Measurements from ENCODE around the gene GCNT4.
A peak's percentile ranks its signal among the peaks of the same experiment; 100 is the strongest.

Gene GCNT4

DNA sequence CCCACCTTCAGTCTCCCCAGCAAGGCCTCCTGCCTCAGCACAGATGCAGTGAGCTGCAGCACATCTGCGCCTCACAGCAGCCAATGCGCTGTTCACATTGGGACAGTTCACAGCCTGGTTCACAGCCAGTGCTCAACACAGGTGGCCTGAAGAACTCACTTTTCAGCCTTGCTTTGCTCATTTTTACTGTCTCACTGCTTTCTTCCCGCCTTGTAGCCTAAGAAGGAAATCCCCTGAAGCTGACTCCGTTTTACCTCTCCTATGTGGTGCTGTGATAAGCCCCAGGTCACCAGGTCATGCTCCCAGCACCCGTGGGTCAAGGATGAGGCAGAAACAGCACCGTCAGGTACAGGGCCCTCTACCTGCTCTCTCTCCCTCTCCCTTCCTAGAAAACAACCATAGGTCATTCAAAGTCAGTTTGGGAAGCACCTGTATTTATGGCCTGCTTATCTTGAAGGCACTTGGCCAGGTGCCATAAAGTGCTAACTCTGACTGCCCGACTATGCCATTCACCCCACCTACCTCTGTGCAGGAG lies 1.1 kb downstream of the GCNT4 start:
- no peak for DNase-seq (ENCODE audit: low read depth)

DNA sequence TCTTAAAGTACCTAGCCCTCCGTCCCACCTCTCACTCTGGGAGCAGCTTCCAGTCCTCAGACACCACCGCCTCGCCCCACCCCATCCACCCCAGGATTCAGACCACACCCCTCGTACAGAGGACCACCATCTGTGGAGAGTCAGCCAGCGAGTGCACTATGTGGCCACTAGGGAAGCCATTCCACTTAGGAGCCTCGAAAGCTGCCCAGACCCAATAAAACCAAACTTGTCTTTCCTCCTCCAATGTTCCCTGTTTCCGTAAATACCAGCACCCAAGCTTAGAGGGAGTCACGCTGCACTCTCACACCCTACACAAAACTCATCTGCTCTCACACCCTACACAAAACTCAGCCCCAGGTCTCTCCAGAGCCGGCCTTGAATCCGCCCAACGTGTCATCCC lies 1.9 kb downstream of the GCNT4 start:
- DNase-seq (ENCODE audit: low read depth): no peak

DNA sequence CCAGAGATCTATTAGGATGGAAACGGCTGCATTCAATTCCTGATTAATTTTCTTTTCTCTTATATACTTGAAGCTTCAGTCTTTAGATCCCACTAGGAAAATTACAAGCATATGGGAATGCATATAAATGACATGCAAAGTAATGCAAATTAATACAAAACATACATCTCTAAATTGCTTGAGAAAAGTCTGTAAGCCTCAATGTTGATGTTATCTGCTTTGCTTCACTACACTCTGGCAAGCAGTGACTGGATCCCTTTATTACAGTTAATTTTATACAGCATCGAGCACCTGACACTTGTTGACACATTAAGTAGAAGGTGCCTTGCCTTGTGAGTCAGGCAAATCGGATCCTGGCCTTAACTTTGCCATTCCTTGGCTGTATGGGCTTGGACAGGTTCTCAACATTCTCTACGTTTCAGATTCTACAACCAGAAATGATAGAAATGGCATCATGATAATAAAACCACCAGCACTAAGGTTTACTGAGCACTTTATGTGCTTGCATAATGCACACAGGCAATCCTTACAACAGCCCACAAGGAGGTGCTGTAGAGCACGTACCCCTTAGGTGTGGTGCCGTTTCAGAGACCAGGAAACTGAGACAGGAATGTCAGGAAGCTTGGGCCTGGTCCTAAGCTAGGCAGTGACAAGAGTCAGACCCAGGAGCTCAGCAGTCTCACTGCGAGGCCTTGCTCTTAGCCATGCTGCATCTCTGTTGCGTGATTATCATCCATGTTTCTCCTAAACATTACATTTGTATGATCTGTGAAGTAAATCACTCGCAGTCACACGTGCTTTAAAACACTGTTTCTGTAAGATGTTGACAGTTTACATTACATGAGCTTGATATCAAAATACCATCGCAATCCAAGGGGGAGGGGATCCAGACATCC lies 2.7 kb downstream of the GCNT4 start:
- peak; percentile 27 for DNase-seq (ENCODE audit: low read depth)

DNA sequence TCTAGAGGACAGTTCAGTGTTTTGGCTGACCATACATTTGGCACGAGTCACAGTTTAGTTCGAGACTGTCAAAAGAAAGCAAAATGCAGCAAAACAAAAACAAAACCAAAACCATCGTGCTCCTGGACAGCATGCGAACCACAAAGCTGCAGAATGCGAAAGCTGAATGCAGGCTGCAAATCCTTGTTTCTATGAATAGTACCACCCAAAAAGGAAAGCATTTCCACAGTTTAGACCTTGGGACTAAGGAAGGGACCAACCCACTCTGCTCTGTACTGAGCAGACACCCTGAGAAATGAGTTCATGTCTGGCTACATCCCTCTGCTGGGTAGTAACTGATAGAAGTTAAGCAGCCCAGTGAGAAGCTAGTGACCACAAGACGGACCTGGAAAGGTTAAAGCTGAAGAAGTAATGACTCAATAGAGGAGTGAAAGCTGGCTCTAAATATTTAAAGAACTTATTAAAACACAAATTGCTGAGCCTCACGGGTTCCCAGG lies 3.9 kb downstream of the GCNT4 start:
- DNase-seq (ENCODE audit: low read depth): peak; percentile 17

DNA sequence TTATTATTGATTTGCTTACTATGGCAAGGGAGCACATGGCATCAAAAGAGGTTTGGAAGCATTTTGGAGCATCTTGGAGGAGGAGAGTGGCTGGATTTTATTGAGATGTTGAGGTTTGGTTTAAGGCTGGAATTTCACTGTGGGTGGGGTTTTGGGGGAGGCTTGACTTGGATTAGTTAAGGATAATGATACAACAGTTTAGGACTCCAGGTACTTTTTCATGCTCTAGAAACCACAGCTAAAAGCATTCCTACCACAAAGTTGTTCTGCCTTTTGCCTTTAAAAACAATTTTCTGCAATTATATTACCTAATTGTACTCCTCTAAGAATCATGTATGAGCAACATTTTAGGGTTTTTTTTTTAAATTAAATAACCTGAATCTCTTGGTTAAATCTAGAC lies 5.0 kb downstream of the GCNT4 start:
- no peak for DNase-seq (ENCODE audit: low read depth)

DNA sequence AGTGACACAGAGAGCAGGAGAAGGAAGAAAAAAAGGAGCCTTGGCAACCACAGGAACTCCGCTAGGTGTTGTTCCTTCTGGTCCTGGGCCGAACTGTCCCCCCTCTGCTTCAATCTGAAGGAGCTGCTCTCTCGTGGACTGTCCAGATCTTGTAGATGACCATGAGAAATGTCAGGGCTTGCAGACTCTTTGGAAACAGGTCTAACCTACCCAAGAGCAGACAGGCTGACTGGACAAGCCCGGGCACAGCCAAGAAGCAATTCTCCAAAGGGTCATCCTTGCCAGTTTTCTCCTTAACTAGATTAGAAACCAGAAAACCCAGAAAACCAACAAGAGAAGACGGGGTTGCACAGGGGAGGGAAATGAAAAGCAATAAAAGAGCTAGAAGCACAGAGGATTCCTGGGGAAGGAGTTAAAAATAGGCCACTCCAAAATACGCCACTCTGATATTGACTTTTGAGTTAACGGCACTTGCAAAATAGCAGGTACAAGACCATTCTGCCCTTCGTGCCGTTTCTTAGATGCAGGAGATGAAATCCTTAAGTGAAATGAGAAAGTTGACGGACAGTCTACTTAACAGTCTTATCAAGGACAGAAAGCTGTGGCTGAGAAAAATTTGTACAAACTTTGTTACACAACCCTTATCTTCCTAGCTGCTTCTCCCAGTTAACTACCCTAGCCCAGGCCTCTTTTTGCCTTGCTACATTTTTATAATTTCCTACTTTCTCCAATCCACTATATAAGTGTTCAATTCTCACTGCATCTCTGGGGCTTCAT lies 5.8 kb downstream of the GCNT4 start:
- no peak for DNase-seq (ENCODE audit: low read depth)

DNA sequence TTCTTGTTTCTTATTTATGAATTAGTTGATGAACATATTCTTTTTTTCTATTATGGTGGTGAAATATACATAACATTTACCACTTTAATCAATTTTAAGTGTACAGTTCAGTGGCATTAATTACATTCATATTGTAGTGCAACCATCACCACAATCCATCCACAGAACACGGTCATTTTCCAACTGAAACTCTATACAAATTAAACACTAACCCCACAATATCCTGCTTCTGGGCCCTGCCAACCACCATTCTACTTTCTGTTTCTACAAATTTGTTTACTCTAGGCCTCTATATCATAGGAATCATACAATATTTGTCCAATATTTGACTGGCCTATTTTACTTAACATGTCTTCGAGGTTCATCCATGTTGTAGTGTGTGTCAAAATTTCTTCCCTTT lies 7.3 kb downstream of the GCNT4 start:
- DNase-seq (ENCODE audit: low read depth): no peak

DNA sequence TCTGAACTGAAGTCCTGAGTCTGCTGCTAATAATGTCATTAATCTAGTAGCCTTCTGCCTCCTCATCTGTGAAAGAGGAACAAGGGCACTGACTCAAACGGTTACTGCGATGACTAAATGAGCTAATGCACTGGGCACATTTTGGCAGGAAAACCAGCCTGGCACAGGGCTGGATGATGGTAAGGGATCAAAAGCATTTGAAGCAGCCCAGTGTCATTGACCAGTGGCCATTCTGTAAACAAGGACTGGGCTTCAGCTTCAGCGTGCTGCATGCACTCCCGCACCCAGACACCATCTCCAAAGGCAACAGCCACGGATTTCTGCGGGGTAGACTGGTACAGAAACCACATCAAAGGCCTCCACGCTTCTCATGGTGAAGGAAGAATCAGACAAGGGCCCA lies 8.0 kb downstream of the GCNT4 start:
- no peak for DNase-seq (ENCODE audit: low read depth)

DNA sequence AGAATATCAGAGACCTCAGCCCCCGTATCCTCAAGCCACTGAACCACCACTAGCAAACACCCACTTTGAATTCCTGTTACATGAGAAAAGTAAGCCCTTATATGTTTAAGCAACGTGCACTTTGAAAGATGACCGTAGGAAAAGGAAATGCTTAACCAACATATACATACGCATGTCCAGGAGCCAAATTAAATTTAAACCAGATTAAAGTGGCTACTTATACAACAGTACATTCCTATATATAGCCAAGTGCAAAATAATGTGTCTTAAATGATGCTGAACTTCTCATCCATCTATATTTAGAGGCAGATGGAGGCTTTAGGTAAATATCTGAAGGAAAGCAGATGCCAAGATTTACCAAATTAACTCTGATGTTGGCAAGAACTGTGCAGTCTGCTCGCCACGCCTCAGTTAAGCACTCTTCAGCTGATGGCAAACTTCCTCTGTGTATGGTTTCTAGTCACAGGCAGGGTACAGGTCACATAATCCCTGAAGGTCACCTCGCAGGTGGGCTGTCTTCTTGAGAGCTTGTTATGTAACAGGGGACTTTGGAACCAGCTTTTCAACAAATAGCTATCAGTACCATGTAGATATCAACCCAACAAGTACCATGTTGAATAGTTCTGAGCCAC lies 8.6 kb downstream of the GCNT4 start:
- DNase-seq (ENCODE audit: low read depth): no peak

DNA sequence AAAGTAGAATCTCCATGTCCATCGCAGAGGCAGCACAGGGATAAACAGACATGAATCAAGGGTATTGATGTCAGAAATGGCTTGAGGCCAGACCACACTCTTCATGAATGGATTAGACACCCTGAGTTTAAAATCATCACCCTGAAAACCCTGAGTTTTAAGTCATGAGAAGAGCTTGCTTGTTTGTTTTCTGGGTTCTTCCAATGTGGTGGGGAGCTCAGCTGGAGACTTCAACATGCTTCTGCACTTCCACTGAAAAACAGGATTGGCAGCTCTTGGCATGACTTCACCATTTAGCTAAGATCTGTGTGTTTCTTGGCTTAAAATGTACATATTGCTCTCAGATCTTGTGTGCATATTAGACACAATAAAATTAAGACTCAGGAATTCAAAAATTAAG lies 9.8 kb downstream of the GCNT4 start:
- no peak for DNase-seq (ENCODE audit: low read depth)

DNA sequence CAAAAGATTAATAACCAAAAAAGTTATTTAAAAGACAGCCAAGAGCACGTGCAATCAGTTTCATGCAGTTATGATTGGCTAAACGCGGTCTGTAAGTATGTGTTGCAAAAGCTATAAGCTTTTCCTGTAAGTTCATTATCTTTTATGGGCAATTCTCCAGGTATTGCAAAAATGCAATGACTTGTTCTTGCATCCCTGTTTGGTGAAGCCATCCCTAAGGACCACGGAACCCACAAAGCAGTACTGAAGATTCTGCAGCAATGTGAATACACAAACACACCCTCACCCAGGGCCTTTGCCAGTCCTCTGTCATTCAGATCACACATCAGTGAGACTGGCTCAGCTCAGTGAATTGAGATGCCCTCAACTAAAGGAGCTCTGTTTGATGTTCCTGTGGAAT lies 11.4 kb downstream of the GCNT4 start:
- DNase-seq (ENCODE audit: low read depth): no peak

DNA sequence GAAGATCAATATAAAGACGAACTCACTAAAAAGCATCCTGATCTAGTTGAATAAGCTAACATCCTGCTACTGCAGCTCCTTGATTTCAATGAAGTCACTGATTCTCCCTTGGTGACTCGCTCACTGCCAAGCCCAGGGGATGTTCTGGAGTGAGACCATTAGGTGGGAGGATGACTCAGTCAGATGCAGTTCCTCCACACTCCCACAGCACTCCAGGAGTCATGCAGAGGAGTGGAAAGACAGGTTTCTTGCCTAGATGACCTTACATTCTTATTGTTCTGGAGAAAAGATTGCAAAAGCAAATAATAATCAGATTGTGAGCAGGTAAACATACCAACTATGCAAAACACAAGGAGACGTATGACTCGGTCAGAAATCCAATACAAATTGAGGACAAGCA lies 15.3 kb downstream of the GCNT4 start:
- DNase-seq (ENCODE audit: low read depth): peak; percentile 51

DNA sequence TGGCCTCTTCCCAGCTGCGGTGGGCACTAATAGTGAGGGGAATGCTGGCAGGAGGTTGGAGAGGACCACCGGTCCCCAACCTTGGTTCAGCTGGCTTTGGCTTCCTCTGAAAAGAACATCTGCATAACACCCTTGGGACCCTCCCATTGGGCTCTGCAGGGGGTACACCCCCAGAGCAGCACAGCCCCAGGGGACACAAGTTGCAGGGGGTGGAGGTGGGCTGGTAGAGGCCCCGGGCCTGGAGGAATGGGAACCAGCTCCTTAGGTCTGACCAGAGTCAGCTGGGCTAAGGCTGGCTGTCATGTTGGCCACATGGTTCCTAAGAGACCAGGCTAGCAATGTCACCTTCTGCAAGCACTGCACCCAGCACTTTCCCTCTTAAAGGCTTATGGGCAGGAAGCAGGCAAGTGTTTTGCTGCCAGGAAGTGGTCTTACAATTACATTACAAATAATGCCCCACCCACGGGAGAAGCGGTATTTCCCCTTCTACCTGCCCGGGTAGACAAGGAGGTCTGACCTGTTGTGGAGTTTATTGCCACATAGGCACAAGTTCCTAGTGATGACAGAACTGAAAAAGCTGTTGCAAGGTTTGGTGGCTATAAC lies 18.1 kb downstream of the GCNT4 start:
- DNase-seq (ENCODE audit: low read depth): no peak

DNA sequence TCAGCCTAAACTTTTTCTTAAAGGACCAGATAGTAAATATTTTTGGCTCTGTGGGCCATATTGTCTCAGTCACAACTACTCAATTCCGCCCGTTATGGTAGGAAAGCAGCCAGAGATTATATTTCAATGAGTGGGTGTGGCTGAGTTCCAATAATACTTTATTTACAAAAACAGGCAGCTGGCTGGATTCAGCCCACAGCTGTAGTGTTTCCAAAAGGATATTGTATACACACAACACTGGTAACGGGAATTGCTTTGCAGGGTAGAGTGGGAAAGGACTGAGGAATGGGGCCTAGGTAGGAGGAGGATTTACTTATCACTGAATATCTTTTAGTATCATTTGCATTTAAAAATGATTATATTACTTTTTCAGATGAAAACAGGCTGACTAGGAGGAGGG lies 21.0 kb downstream of the GCNT4 start:
- no peak for DNase-seq (ENCODE audit: low read depth)

DNA sequence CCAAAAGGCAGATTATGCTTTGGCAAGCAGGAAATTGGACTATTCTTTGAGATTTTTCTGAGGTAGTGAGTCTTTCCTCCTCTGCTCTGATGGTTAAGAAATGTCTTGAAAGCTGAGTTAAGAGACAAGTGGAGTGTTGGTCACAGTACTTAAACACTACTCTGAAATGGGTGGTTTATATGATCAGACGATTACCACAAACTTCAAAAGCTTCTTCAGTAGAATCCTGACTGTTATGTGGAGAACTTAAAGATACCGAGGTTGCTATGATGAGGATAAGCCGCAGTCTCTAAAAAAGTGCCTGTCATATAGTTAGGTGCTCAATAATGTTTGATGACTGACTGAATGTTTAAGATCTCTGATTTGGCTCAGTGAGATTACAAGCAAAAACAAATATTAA lies 24.3 kb downstream of the GCNT4 start:
- no peak for DNase-seq (ENCODE audit: low read depth)

DNA sequence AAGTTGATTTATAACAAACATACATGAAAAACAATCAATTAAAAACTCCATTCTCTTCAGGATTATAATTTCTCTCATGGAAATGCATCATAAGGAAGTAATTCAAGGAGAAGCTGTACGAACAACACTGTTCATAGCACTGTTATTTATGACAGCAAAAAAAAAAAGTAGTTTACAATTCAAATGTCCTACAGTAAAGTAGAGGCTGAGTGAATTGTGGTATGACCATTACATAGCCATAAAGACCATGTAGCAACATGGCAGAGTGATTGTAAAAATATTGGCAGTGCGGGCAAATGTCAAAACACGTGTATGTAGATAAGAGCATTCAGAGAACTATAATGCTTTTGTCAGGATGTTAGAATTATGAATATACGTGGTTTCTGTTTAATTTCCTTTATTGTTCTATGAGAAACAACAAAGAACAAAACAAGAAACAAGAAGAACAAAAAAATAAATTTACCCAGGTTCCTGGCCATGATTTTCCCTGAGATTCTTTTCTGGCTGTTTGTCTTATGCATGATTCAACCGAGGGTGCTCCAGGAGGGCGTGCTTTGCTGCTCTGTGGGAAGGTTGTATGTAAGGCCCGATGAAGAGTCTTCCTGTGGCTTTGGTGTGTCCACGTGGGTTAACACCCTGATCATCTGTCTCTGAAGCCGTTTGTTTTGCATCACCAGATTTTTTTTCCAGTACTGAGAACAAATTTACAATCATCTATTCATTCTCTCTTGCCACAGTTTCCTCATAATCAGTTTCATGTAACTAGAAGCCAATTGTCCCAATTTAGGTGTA lies 28.8 kb downstream of the GCNT4 start:
- DNase-seq (ENCODE audit: low read depth): no peak

DNA sequence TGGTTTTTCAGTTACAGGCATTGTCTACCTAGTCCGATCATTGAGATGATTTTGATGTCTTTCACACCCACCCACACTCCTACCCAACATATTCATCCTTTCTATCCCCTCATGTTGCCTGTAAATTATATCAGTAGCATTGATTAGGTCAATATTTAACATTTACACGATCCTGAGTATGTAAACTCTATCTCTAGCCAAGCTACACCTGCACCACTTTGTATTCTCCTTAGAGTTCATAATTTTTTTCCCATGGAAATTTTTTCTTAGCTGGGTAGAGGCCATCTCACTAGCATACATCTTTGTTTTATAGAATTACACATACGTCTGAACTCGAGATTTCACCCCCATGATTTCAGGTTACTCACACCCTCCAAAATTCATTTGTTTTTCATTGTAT lies 30.6 kb downstream of the GCNT4 start:
- no peak for DNase-seq (ENCODE audit: low read depth)

DNA sequence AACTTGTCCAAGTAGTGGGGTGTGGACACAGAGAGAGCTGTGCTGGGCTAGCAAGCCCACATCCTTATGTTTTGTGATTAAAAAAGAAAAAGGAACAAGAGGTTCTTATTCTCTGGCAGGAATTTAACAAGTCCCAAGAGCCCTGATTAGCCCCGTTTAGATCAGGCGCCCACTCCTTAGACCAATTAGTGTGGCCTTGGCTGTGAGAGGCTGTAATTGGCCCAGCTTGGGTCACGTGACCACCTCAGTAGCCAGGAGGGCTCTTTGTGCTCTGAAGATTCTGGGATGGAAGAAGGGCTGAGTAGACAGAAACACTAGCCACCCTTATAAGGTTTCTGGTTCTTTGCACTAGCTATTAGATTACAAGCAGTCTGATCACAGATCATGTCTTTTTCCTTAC lies 31.1 kb downstream of the GCNT4 start:
- no peak for DNase-seq (ENCODE audit: low read depth)

DNA sequence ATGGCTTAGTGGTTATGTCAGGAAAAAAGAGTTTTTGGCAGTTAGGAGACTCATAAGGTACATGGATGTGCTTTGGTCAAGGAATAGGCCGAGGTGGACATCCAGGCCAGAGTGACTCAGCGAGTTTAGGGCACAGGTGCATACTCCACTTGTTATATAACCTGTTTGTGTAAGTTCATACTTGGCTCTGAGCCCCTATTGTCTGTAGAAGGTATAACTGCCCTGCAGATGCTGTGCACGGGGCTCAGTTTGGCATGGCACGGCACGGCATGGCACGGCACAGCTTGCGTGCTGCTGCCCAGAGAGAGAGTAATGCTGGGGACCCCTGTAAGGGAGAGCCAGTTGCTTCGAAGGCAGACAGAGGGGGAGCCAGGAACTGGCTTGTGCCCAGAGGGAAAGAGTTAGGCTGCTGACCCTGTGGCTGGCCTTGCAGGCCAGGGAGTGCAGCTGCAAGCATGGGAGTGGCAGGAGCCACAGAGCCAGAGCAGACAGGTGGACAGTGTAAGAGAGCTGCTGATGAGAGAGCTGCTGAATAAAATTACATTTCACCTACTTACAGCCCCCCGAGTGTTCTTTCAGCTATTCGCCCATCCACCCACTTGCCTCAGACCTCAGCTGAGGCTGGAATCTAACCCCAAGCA lies 32.2 kb downstream of the GCNT4 start:
- DNase-seq (ENCODE audit: low read depth): no peak

DNA sequence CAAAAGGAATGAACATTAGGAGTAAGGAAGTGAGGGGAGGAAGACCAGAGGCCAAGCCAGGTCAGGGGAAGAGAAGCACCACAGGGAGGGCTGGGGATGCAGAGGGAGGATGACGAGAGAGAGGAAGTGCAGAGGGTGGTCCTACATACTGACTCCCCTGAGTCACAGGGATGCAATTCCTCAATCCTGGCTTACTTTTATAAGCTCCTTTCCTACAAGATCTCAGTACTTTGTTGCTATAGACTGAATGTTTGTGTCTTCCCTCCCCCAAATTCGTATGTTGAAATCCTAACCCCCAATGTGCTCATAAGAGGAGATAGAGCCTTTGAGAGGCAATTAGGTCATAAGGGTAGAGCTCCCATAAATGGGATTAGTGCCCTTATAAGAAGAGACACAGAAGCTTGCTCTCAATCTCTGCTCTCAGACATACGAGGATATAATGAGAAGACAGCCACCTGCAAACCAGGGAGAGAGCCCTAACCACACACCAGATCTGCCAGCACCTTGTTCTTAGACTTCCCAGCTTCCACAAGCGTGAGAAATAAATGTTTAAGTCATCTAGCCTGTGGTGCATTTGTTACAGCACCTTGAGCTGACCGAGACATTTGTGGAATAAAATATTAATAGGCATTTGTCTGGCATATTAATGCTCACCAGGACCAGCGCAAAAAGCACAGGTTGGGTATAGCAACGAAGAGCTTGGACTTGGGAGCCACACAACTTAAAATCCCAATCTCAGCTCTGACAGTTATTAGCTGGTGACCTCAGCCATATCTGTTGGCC lies 33.4 kb downstream of the GCNT4 start:
- DNase-seq (ENCODE audit: low read depth): no peak

Measured in stromal cell of bone marrow (primary cell).